Pulmonary artery endothelial cell (primary cell): ENCODE data around the gene CFAP251. TPM values are rescaled to one million over a fixed set of nuclear protein-coding genes. Genes with fewer than 3 reads are reported as not detected.
"Not testable (repeated sequence)": the region's sequence is repeated elsewhere in the genome, so short reads cannot be mapped to it uniquely, and the experiment has no call there.

Experiments used
- DNase-seq: peaks from one replicate; pipeline ENCODE4 v3.0.0-alpha.2; 2011; ENCODE audit warnings: low read depth, low spot score
- total RNA-seq: library from RNA; depleted of rRNA; stranded (reverse); fragments of >200 nt; gene quantifications from 2 replicates; pipeline ENCODE4 v1.2.3, GENCODE V29; 2014

Gene CFAP251
- total RNA-seq, 1 donor from 2014 or later: 1.7 TPM

DNA sequence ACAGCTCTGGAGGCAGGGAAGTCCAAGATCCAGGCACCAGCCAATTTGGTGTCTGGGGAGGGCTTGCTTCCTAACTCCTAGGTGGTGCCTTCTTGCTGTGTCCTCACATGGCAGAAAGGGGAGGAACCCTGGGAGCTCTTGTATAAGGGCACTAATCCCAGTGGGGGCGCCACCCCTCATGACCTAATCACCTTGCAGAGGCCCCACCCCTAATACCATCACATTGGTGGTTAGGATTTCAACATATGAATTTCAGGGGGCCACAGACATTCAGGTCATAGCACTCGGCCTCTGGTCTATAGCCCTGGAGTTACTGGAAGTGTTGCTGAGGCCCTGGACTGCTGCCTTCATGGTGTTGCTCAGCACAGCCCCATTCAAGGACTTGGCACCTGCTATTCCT is 15.2 kb upstream of the CFAP251 start:
- no peak for DNase-seq

DNA sequence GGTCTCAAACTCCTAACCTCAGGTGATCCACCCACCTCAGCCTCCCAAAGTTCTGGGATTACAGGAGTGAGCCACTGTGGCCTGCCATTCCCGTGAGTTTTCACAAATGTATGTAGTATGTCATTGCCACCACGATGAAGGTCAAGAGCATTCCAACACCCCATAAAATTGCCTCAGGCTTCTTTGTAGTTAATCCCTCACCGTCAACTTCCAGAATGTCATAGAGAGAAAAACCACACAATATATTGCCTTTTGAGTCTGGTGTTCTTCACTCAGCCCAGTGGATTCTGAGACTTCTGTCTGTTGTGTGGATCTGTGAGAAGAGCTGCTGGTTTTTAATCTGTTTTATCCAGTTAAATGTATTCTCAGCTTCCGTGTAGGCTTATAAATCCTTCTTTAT is 12.6 kb upstream of the CFAP251 start:
- no peak for DNase-seq

DNA sequence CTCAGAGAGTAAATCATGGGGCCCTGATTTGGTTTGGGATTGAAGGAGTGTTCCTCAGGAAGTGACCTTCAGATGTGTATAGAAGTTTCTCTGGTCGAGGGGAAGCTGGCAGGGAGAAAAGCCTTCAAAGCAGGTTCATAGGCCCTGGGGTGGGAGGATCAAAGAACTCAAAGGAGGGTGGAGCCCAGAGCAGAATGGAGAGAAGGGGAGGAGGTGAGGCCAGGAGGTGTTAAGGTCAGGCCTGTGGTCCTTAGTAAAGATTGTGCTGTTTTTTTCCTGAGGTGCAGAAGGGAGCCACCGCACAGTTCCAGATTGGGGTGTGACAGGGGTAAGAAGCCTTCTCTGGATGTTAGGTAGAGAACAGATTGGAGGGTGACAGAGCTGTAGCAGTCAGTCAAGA is 9.7 kb upstream of the CFAP251 start:
- DNase-seq: no peak

DNA sequence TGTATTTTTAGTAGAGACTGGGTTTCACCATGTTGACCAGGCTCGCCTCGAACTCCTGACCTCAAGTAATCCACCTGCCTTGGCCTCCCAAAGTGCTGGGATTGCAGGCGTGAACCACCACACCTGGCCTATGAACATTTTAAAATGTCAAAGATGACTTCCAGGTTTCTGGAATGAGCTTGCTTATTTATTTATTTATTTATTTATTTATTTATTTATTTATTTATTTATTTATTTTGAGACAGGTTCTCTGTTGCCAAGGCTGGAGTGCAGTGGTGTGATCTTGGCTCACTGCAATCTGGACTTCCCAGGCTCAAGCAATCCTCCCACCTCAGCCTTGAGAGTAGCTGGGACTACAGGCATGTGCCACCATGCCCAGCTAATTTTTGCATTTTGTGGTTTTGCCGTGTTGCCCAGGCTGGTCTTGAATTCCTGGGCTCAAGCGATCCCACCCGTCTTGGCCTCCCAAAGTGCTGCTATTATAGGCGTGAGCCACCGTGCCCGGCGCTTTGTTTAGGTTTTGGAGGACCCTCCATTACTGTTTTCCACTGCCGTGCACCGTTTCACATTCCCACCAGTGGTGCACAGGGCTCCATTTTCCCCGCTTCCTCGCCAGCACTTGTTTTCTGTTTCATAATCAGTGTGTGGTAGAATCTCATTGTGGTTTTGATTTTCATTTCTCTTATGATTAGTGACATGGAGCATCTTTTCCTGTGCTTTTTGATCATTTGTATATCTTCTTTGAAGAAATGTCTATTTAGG is 6.4 kb upstream of the CFAP251 start:
- DNase-seq: no peak

DNA sequence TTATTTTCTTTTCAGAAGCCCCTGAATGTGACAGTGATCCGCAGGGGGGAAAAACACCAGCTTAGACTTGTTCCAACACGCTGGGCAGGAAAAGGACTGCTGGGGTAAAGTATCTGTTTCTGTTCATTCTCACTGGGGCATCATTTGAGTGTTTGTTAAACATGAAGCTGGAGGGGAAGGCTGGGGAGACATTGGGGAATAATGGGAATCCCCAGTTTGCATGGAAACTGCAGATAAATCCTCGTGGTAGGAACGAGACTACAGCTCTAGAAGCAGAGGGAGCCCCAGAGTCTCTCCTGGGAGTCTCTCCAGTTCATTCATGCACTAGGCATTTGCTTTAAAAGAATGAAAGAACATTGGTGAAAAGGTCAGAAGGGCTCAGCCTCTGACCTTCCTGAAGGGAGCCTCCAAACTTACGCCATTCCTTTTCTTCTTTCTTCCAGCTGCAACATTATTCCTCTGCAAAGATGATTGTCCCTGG is 2.5 kb upstream of the CFAP251 start:
- DNase-seq: no peak

DNA sequence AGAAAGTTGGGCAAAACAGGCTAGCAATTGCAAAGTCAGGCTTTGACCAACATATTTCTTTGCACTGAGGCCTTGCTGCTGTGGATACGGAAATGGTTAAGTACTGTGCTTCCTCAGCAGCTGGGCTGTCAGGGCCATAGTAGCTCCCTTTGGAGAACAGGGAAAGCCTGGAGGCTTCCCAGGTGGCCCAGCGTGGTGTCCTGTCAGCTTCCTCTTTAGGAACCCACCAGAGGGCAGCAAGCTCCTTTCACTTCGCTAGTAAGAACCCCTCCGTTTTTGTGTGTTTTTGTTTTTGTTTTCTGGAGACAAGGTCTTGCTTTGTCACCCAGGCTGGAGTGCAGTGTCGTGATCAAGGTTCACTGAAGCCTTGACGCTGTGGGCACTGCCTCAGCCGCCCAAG is 1.7 kb upstream of the CFAP251 start:
- no peak for DNase-seq

DNA sequence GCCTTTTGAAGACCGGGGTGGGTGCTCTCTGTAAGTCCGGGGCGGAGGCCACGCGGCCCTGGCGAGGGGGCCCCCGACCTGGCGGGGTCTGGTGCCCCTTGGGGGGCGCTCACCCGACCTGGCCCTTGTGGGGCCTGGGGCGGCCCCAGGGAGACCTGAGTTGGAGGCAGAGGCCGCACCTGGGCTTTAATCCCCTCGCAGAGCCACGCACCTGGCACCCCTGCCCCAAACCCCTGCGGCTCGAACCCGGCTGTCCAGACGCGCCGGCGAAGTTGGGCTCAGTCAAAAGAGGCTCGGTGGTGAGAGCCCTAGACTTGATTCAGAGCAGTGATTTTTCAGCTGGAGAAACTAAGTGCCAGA is 267 bp downstream of the CFAP251 start:
- DNase-seq: no peak

DNA sequence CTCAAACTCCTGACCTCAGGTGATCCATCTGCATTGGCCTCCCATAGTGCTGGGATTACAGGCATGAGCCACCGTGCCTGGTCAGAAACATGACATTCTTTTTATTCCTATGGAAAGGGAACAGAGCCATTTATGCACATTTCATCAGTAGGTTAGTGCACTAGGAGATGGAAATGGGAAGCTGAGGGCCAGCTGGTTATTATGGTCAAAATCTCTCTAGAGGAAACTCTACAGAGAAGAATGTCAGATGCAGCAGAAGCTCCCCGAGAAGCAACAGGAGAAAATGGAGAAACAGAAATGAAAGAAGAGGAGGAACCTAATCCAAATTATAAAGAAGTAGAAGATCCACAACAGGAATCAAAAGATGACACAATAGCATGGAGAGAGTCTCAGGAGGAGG is 2.7 kb downstream of the CFAP251 start:
- no peak for DNase-seq

DNA sequence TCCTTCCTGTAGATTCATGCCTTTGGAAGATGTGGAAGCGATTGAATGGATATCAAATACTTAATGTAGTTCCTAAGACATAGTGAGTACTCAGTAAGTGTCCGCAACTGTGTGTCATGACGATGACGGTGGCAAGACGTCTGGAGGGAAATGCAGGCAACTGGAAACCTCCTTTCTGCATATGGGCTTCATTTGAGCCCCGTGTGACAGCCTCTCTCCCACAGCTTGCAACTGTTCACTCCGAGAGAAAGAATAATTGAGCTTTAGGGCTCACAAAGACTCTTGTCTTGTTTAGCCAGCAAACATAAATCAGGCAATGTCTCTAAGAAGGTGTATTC is 6.9 kb downstream of the CFAP251 start:
- no peak for DNase-seq

DNA sequence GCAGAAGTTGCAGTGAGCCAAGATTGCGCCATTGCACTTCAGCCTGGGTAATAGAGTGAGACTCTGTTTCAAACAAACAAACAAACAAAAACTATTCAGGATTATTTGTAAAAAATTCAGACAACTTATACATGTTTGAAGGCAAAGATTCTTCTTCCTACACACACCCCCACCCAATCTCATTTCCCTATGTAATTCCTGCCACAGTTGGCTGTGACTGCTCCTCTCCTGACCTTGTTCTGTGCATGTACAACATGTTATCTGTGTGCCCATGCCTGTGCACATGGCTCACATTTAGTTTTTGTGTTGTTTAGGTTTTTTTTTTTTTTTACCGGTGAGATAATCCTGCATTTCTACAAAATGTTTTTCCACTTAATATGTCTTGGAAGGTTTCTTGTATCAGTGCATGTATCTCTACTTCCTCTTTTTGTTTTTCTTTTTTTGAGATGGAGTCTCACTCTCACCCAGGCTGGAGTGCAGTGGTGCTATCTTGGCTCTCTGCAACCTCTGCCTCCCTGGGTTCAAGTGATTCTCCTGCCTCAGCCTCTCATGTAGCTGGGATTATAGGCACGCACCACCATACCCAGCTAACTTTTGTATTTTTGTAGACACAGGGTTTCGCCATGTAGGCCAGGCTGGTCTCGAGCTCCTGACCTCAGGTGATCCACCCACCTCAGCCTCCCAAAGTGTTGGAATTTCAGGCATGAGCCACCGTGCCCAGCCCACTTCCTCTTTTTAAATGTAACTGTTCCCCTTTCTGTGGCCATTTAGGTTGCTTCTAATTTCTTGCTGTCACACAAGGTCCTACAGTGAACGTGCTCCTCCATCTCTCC is 8.7 kb downstream of the CFAP251 start:
- no peak for DNase-seq

DNA sequence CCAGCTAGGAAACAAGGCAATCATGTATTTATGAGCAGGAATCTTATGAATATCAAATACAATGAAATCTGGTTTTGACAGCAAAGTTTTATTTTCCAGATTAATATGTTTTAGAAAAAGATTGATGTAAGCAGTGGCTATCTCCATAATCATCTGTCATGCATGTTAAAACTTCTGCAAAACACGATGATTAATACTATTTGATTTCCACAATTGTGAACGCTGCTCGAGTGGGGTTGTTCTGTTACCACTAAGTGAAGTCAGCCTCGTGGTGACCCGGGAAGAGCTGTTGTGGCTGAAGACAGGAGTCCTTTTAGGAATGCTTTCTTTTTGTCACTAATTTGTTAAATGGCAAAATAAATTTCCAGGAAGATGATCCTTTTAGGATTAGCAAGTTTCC is 9.4 kb downstream of the CFAP251 start:
- no peak for DNase-seq

DNA sequence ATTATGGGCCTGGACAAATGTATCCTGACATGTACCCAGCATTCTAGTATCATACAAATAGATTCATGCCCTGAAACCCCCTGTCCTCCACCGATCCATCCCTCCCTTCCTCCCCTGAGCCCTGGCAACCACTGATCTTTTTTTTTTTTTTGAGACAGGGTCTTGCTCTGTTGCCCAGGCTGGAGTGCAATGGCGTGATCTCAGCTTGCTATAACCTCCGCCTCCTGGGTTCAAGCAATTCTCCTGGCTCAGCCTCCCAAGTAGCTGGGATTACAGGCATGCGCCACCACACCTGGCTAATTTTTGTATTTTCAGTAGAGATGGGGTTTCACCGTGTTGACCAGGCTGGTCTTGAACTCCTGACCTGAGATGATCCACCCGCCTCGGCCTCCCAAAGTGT is 11.2 kb downstream of the CFAP251 start:
- not testable (repeated sequence) for DNase-seq

DNA sequence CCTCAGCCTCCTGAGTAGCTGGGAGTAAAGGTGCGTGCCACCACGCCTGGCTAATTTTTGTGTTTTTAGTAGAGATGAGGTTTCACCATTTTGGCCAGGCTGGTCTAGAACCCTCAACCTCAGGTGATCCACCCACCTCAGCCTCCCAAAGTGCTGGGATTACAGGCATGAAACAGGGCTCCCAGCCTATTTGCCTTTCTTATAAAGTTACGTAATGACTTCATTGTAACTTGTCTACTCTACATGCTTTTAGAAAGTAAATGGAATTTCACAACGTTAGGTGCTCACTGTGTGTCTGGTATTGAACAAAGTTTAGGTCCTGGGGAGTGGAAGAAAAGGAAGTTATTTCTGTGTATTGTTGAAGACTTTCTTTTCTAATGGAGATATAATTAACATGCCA is 12.5 kb downstream of the CFAP251 start:
- no peak for DNase-seq

DNA sequence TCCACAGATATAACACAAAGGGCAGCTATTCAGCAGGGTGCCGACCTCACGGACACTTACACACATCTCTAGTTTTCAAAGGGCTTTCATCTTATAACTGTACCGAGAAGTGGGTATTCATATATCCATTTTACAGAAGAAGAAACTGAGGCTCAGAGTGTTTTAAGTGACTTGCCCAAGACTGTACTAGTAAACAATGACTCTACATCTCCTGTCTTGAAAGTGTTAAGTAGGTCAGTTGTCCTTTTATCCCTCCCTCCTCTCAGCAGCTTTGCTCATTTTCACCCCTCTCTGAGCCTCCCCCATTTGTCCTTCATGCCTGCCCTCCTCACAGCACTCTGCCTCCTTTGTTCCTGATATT is 13.8 kb downstream of the CFAP251 start:
- DNase-seq: no peak

DNA sequence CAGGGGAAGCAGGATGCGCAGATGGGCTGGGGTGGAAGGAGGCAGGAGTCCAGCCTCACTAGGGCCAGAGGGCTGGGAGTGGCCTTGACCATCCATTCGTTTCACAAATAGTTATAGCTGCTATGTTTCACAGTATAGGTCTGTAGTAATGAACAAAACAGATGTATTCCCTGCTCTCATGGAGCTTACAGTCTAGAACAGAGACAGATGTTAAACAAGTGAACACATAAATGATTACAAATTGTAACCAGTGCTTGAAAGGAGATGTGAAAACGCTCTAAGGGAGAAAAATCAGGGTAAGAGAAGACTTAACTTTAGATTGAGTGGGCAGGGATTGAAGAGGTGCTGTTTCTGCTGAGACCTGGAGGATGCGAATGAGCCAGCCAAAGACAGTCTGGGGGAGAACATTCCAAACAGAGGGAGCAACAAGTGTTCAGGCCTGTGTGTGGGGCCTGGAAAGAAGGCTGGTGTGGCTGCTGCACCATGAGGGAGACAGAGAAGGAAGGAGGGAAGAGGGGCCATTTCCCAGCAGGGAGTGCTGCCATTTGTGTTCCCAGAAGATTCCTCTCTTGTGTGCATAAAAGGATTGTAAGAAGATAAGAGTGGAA is 14.6 kb downstream of the CFAP251 start:
- DNase-seq: no peak

DNA sequence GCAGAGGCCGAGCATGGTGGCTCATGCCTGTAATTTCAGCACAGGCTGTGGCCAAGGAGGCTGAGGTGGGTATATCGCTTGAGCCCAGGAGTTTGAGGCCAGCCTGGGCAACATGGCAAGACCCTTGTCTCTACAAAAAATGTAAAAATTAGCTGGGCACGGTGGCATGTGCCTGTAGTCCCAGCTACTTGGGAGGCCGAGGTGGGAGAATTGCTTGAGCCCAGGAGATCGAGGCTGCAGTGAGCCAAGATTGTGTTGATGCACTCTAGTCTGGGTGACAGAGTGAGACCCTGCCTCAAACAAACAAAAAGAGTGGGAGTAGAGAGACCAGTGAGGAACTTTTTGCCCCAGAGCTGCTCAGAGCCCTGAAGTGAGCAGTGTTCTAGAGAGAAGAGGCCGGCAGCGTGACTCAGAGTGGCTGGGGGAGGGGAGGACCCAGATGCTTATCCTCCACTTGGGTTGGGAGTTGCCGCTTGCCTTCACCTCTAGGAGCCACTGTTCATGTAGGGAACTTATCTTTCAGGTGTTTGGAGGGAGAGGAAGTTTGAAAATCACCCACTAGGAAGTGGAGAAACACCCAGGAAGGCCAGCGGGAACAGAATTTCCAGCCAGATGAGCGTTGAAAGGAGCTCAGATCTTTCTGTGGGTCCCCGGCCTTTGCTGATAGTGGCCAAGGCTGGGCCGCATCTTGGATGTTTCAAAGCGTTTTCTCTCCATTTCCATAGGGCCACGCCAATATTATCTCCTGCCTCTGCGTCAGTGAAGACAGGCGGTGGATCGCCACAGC is 15.3 kb downstream of the CFAP251 start:
- DNase-seq: no peak

DNA sequence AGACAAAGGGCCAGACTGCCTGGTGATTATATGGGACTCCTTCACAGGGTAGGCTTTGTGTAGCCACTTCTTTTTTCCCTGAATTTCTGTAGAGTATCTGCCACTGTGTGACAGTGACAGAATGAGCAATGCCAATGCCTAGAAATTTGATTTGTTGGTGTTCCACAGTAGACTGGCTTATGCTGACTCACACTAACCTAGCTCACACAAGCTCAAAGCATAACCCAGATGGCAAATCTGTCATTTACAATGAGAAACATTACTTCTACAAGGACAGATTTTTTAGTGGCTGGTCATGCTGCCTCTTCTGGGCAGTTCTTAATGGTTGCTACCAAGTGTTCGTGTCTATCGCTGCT is 15.9 kb downstream of the CFAP251 start:
- DNase-seq: no peak

DNA sequence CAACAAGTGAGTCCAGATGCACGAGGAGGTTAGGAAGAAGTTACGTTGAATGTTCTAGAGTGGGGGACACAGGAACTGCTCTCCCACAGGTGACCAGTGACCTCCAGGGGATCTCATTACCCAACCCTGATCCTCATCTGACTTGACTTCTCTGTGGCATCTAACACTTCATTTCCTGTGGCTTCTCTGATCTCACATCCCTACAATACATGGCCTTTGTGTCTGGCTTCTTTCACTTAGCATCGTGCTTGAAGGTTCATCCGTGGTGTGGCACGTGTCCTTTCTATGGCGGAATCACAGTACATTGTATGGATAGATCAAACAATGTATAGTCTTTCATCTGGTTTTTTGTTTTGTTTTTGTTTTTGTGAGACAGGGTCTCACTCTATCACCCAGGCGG is 19.3 kb downstream of the CFAP251 start:
- DNase-seq: no peak

DNA sequence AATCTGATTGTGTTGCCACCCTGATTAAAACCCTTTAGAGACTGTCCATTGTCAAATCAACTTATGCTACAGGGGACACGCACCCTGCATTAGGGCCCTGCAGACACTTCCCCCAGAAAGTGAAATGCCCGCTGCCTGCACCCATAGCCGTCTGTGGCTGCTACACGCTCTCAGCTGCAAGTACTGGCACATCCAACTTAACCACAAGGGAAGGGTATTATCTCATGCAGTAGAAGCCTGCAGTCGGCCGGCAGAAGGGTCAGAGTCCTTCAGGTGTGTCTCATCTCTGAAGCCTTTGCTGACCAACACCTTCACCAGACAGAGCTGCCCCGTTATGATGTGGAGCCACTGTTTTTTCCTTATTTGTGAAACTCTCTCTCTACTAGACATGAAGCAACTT is 20.8 kb downstream of the CFAP251 start:
- DNase-seq: no peak

DNA sequence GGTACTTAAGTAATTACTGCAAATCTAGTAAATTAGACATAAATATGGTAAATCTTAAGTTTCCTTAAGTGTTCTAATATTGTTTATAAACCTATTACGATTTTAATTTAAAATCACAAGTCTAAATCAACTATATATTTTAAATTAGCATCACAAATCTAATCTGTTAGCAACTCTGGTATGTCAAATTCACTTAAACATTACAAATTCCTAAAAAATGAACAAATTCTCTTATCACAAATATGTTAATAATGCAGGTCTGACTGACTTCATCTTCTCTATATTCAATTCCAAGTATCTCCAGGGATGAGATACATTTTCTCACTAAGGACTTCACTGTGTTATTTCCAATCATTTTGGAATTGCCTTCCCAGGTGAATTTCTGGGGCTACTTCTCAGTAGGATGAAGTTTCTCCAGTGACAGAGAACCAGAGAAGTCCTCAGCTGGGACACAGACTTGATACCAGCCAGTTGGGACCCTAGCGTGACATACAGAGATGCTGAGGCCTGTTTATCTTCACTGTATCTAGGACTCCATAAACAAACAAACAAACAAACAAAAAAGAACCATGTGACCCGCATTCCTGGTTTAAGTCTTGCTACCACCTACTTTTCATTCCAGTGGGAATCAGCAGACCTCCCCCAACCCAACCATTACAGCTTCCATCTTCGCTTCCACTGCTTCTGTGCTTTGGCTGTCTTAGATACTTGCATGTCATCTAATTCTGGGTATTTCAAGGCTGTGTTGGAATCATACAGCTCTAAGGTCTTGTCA is 21.8 kb downstream of the CFAP251 start:
- no peak for DNase-seq

DNA sequence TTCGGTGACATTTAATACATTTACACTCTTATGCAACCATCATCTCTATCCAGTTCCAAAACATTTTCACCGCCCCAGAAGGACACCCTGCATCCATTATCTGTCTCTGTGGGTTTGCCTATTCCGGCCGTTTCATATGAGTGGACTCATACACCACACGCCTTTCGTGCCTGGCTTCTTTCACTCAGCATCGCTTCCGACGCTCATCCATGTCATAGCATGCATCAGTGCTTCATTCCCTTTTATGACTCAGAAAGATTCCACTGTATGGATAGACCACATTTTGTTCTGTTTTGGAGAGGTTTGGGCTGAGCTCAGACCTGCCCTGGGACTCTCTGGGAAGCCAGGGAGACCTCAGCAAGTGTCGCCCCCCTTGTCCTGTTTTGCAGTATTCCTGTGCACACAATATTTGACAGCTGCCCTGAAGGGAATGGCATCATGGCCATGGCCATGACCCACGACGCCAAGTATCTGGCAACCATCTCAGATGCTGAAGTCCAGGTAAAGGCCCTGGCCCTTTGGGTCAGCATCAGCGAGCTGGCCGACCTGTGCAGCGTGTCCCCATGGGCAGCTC is 23.8 kb downstream of the CFAP251 start:
- no peak for DNase-seq
